HG03432 (cell line): ENCODE measurements around the gene XYLT1.

ENCODE experiments used
- ATAC-seq: cut with Tn5 transposase; IDR thresholded peaks from one replicate; pipeline ENCODE4 v1.9.1; 2021; ENCODE audit warnings: mild to moderate bottlenecking, moderate library complexity; ENCODE audit not compliant: unreplicated experiment

The XYLT1 gene

GRCh38 chr16:17128791-17129190 lies 342.0 kb downstream of the XYLT1 start:
- no peak for ATAC-seq

DNA sequence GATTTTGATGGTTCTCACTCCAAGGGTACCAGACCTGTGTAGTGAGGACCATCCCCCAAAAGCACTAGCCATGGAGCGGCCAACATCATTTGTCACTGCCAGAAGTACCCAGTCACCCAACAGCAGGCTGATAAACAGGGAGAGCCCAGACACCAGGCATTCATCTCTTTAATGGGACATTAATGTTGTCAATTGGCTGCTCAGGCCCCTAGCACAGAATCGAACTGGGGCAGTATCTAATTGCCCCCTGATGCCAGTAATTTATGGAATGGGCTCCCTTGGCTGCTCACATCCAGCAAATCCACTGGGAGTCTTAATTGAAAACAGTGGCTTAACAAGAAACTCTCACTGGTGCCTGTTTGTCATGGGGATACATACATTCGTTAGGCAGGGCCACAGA lies 344.6 kb downstream of the XYLT1 start:
- no peak for ATAC-seq

DNA sequence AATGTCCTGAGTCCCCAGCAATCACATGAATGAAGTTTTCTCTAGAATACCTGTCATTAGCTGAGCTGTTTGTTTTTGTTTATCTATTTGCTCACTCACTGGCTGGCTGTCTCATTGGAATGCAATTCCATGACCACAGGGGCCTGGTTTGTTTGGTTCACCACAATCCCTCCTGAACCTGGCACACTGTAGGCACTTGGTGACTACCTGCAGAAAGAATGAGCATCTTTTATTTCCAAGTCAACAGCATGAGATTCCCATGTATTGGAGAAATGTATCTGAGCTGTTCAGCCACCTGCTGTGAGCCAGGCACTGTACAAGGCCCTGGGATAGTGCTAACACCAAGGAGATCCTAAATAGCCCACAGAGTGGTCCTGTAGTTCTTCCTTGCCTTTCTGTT lies 345.1 kb downstream of the XYLT1 start:
- no peak for ATAC-seq

DNA sequence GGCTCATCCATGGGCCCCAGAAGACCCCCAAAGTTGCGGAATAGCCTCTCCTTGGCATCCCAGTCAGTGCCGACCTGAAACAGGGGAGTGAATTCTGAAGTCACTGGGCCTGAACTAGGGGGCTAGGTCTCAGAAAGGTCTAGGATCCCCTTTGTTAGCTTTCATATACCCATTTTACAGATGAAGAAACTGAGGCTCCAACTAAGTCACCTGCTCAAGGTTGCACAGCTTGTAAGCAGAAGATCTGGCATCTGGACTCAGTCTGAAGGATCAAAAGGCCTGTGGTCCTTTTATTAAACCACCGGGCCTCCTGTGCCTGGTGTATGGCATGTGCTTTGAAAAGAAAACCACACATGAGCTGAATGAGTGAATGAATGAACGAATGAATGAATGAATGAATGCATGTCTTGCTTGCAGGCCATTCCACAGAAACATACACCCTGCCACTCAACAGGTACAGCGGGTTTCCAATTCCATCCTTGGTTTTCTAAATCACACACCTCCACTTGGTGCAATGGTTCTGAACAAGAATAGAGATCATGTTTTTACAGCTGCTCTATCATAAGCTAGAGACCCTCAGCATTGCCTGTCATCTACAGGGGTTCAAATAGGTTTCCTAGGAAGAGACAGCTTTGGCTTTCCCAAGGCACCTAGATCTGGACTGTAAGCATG lies 352.7 kb downstream of the XYLT1 start:
- no peak for ATAC-seq

- no peak for ATAC-seq
Measured at GRCh38 chr16:17116595-17117322, 354.0 kb downstream of the XYLT1 start.

GRCh38 chr16:17109413-17109812 lies 361.3 kb downstream of the XYLT1 start:
- no peak for ATAC-seq

DNA sequence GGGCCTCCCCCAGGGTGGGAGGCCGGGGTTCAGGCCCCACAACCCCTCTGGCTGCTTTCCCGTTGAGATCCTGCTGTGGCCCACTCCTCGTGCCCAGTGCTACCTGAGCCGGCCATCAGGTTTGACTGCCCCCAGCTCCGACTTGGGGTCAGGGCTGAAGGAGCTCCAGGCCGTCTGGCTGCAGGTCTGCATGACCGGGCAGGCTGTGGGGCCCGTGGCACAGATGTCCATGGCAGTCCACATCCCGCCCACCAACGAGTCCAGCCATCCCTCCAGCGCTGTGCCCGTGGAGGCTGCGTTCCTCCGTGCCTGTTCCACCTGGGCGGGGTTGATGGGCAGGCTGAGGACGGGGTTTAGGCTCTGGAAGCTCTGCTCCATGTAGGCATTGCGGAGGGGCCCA lies 362.2 kb downstream of the XYLT1 start:
- no peak for ATAC-seq

- no peak for ATAC-seq
Measured at GRCh38 chr16:17107450-17107849, 363.3 kb downstream of the XYLT1 start.

DNA sequence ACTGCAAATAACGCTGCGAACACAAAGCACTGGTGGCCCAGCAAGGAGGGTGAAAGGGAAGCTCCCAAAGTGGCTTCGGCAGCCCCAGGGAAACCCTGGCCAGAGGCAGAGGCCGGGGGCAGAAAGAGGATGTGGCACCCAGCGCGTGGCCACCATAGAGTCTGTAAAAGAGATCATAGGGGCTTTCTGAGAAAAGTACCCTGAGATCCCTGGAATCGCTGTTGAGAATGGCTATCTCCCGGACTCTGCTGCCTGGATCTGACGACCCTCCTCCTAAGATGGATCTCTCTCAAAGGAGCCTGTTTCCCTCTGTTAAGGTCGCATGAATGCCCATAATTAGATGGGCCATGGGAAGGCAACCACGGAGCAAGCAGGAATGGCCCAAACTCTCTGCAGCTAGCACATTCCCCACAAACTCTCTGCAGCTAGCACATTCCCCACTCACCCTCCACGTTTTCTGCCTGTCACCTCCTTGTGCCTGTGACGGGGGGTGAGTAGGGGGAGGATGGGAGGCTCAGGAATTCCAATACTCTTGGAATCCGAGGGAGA lies 364.4 kb downstream of the XYLT1 start:
- no peak for ATAC-seq

DNA sequence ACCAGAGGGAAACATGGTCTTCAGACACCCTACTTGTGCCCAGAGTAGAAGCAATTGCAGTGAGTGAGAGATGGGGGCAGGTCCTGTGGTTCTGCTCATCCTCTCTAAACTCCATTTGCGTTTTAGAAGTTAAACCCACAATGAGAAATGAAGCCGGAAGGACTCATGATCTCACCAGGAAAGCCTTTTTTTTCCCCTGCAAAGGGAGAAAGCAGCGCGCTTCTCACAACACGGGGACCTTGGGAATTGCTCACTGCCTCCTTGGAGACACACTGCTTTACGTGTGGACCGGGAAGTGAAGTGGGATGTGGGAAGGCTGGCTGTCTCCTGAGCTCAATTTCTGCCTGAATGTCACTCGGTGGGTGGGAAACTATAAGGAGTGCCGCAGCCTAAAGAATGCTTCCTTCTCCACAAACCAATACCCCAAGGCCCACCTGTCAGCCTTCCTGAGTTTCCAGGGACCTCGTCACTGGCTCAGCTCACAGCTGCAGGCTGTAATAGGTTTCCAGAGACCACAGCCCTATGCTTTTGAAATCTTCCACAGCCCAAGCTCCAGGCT lies 365.4 kb downstream of the XYLT1 start:
- no peak for ATAC-seq

DNA sequence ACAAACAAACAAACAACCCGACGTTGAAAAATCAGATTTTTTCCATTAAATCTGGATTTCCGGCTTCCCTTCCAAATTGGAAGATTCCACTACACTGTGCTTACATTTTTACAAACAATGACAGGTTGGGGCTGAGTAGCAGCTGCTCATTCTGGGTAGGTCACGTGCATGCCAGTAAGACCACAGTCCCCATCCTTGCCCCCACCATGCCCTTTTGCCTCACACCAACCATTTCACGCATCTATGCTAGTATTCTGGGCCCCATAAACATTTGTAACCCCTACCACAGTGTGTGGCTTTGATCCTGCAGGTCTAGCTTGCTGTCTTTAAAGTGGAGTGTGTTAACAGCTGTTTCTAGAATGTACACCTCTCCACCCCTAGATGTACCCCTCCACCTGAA lies 366.1 kb downstream of the XYLT1 start:
- no peak for ATAC-seq

DNA sequence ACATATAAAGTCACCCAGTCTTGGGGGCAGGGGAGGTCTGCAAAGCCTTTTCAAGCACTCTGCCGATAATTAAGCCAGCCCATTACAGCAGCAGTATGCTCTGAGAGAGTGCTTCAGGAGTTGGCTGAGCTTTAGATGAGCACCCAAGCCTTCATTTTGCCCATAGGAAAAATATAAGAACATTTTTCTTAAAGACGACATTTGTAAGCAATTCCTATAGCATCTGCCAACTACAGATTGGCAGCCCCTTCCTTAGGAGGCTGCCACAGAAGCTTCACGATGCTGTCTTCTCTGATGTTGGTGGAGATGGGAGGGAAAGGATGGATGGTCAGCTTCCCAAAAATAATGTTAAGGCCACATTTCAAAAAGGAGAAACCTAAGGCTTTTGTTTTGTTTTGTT lies 367.5 kb downstream of the XYLT1 start:
- no peak for ATAC-seq

GRCh38 chr16:17101646-17102045 lies 369.1 kb downstream of the XYLT1 start:
- no peak for ATAC-seq

GRCh38 chr16:17098685-17099084 lies 372.1 kb downstream of the XYLT1 start:
- ATAC-seq, result no peak

- ATAC-seq, result no peak
Measured at GRCh38 chr16:17084130-17084529, 386.6 kb downstream of the XYLT1 start.

DNA sequence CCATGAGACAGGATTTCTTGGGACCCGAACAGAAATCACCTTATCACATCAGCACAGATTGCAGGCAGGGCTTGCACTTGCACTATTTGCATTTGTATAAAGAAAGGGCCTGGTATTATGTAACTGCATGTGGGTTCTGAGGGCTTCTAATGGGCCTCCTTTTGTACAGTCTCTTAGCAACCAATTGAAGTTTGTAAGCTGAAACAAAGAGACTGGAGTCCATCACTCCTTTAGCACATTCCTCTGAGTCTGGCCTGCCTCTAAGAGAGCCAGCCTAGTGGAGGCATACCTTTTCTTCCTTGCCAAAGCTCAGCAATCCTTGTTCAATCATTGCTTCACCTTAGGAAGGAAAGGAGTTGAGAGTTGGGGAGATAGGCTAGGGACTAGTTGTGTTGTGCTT lies 387.1 kb downstream of the XYLT1 start:
- ATAC-seq, result no peak

- ATAC-seq, result no peak
Measured at GRCh38 chr16:17082095-17082882, 388.5 kb downstream of the XYLT1 start.

DNA sequence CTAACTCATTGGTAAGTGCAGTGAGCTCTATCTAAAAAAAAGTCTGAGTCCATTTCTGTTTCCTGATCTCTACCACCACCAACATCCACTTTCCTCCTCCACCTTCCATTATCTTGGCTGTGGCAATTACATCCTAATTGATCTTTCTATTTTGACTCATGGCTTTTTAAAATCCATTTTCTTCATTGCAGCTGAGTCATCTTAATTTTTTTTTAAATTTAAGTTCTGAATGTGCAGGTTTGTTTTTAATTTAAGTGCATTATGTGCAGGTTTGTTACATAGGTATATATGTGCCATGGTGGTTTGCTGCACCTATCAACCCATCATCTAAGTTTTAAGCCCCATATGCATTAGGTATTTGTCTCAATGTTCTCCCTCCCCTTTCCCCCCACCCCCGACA lies 390.7 kb downstream of the XYLT1 start:
- no peak for ATAC-seq

- no peak for ATAC-seq
Measured at GRCh38 chr16:17078931-17079631, 391.7 kb downstream of the XYLT1 start.

GRCh38 chr16:17076818-17077498 lies 393.8 kb downstream of the XYLT1 start:
- no peak for ATAC-seq
